Natural killer cell (primary cell): ENCODE data around the gene FOXP1. TPM values are rescaled to one million over a fixed set of nuclear protein-coding genes. Genes with fewer than 3 reads are reported as not detected.

ENCODE experiments used
- ATAC-seq, 3 donors: fragments of 150-1000 bp in 2 of 3; fragments of 200-7000 bp in 1 of 3; cut with Tn5 transposase; 1 replicate in 1 of 3; 2 replicates in 2 of 3; pipeline ENCODE4 v1.10.0; 2021; ENCODE audit warnings: mild to moderate bottlenecking in 2 of 3, moderate library complexity in 2 of 3
- DNase-seq, 2 donors: peaks; one replicate each; pipeline versions ENCODE4 v3.0.0 to v3.0.0-alpha.2; 2013 to 2021; ENCODE audit warnings: mixed read lengths in 1 of 2
- H3K27ac ChIP-seq: one replicate; pipeline ENCODE4 v1.5.1; 2013; ENCODE audit warnings: mild to moderate bottlenecking, low read length
- H3K27me3 ChIP-seq: one replicate; pipeline ENCODE4 v1.6.1; 2013; ENCODE audit warnings: low read length; ENCODE audit not compliant: control insufficient read depth, insufficient read depth
- H3K36me3 ChIP-seq: one replicate; pipeline ENCODE4 v1.6.1; 2013; ENCODE audit warnings: low read length; ENCODE audit not compliant: control insufficient read depth, insufficient read depth
- H3K4me1 ChIP-seq: one replicate; pipeline ENCODE4 v1.6.1; 2013; ENCODE audit warnings: low read length; ENCODE audit not compliant: control insufficient read depth, insufficient read depth
- H3K4me3 ChIP-seq: one replicate; pipeline ENCODE4 v1.5.1; 2013; ENCODE audit warnings: low read length
- H3K9me3 ChIP-seq: one replicate; pipeline ENCODE4 v1.6.1; 2013; ENCODE audit warnings: low read length; ENCODE audit not compliant: control insufficient read depth, insufficient read depth
- H3K27ac Mint-ChIP-seq, 2 donors: one replicate each; pipeline ENCODE4 v1.8.0; 2022; ENCODE audit warnings: mild to moderate bottlenecking in 2 of 2, mixed read lengths in 2 of 2, moderate library complexity in 1 of 2
- H3K27me3 Mint-ChIP-seq, 2 donors: one replicate each; pipeline ENCODE4 v1.8.0; 2022; ENCODE audit warnings: low read depth in 2 of 2, mixed read lengths in 2 of 2
- H3K36me3 Mint-ChIP-seq: one replicate; pipeline ENCODE4 v1.8.0; 2022; ENCODE audit warnings: mixed read lengths
- H3K4me1 Mint-ChIP-seq, 2 donors: one replicate each; pipeline ENCODE4 v1.8.0; 2022; ENCODE audit warnings: mixed read lengths in 2 of 2
- H3K4me3 Mint-ChIP-seq: one replicate; pipeline ENCODE4 v1.8.0; 2022; ENCODE audit warnings: mild to moderate bottlenecking, moderate library complexity, mixed read lengths
- H3K9me3 Mint-ChIP-seq, 2 donors: one replicate each; pipeline ENCODE4 v1.8.0; 2022; ENCODE audit warnings: mixed read lengths in 2 of 2
- WGBS: methylation state at CpG from one replicate; pipeline ENCODE4 v1.1.7; 2013; ENCODE audit warnings: missing lambda C conversion rate; ENCODE audit not compliant: insufficient coverage; 5-methylcytosine and 5-hydroxymethylcytosine counted together
- intact Hi-C: fragments of 100-400 bp; cut with micrococcal nuclease; formaldehyde crosslinking; loops from one replicate; pipeline ENCODE4 v1.14.2; 2022
- total RNA-seq, 4 donors: library from RNA; stranded (reverse); fragments of 120-200 nt in 1 of 4; gene quantifications; one replicate each; pipeline versions ENCODE4 v1.2.3 to v1.2.4, GENCODE V29; 2013 to 2022
- TF ChIP-seq, protein P1 (sequence below): fragments of 200-600 bp; IDR thresholded peaks from one replicate; pipeline ENCODE4 v1.8.0; 2022; ENCODE audit warnings: antibody characterized with exemption

FOXP1 gene
- total RNA-seq, 3 donors from 2014 or later (not counting 1 experiment from before 2014, with no cell fraction given), result 166 to 185 (median 166) TPM

DNA sequence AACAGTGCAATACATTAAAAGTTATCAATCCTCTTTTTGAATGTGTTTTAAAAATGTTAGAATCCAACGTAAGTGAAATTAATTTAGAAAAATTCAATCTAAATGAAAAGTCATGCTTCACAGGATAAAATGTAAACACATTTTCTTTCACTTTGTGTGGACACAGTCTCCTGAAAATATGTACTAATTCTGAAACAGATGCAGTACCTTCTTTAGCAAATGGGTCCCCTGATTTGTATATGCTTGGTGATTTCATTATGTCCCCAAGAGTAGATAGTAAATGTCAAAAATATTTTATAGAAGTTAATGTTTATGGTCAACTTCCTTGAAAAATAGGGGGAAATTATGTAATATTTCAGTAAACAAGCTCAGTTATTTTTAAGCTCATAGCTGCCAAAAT is 28.9 kb downstream of the FOXP1 start:
- no peaks in the 10 kb centered on the region for H3K9me3 ChIP-seq
- H3K27ac Mint-ChIP-seq, result no peak overlapping the region
- H3K4me1 ChIP-seq, result no peaks in the 10 kb centered on the region
- H3K36me3 ChIP-seq, result no peaks in the 10 kb centered on the region
- H3K36me3 Mint-ChIP-seq, result no peaks in the 10 kb centered on the region
- H3K4me1 Mint-ChIP-seq, result peaks cover 0 to 5% of the 10 kb centered on the region in 2 donors
- ATAC-seq (no peak), DNase-seq (no peak)
- no peaks in the 10 kb centered on the region for H3K27me3 ChIP-seq
- no peak overlapping the region for H3K4me3 Mint-ChIP-seq
- H3K4me3 ChIP-seq, result no peak overlapping the region
- TF ChIP-seq, protein P1, sequence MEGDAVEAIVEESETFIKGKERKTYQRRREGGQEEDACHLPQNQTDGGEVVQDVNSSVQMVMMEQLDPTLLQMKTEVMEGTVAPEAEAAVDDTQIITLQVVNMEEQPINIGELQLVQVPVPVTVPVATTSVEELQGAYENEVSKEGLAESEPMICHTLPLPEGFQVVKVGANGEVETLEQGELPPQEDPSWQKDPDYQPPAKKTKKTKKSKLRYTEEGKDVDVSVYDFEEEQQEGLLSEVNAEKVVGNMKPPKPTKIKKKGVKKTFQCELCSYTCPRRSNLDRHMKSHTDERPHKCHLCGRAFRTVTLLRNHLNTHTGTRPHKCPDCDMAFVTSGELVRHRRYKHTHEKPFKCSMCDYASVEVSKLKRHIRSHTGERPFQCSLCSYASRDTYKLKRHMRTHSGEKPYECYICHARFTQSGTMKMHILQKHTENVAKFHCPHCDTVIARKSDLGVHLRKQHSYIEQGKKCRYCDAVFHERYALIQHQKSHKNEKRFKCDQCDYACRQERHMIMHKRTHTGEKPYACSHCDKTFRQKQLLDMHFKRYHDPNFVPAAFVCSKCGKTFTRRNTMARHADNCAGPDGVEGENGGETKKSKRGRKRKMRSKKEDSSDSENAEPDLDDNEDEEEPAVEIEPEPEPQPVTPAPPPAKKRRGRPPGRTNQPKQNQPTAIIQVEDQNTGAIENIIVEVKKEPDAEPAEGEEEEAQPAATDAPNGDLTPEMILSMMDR, result no peak
- H3K9me3 Mint-ChIP-seq, result no peaks in the 10 kb centered on the region
- intact Hi-C loops, result no loop called here
- H3K27me3 Mint-ChIP-seq, result no peaks in the 10 kb centered on the region
- no CpG with 5 or more reads among the region's 1 CpG for WGBS
- no peak overlapping the region for H3K27ac ChIP-seq

DNA sequence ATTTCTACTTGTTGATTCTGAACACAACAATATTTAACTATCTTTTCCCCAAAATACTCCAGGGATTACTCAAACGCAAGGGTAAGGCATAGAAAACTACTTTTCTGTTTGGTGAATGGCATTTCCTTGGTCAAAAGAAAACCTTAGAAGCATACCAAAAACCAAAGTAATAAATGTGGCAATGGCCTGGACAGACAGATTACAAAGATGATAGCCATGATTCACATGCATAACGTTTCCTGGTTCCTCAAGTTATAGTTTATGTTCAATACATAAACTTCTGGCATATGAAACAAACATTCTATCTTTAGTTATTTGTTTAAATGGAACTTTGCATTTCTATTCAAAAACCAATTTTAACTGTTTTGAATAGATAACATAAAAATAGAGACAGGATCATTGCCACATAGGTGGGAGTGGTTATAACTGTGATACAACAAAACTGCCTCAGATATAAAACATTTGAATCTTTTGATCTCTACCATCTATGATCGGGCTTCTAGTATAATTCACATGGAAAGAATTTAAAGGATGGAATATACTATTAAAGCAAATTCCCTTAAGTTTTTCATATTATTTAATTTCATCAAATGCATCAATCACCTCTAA is 32.1 kb downstream of the FOXP1 start:
- Histone ChIP-seq H3K9me3 (no peaks in the 10 kb centered on the region), H3K27ac (no peak overlapping the region), H3K36me3 (no peaks in the 10 kb centered on the region), H3K27me3 (no peaks in the 10 kb centered on the region), H3K4me1 (no peaks in the 10 kb centered on the region), H3K4me3 (no peak overlapping the region)
- TF ChIP-seq, protein P1, result no peak
- DNase-seq, result no peak
- intact Hi-C loops, result no loop called here
- H3K4me1 Mint-ChIP-seq, result peaks cover 0 to 5% of the 10 kb centered on the region in 2 donors
- H3K4me3 Mint-ChIP-seq, result no peak overlapping the region
- no peaks in the 10 kb centered on the region for H3K36me3 Mint-ChIP-seq
- 71% methylated on average over 1 of the region's 3 CpGs for WGBS
- no peaks in the 10 kb centered on the region for H3K9me3 Mint-ChIP-seq
- H3K27me3 Mint-ChIP-seq, result no peaks in the 10 kb centered on the region
- no peak for ATAC-seq
- H3K27ac Mint-ChIP-seq, result no peak overlapping the region

DNA sequence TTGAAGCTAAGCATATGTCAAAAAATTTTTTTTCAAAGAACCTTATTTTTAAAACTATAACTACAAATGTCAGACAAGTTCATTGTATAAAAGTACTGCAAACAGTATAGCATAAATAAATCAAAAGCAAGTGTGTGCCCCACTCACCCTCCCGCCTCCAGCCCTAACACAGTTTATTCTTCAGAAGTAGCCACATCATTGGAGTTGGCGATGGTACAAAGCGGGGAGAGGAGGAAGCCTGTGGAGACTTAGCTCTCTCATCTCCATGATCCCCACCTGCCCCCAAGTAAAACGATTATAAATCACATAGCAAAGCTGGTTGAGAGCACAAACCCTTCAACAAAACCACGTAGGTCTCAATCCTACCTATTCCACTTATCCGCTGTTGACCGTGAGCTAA is 33.6 kb downstream of the FOXP1 start:
- Mint-ChIP-seq H3K4me1 (peaks cover 0 to 5% of the 10 kb centered on the region in 2 donors), H3K27ac (no peak overlapping the region), H3K4me3 (no peak overlapping the region), H3K27me3 (no peaks in the 10 kb centered on the region), H3K9me3 (no peaks in the 10 kb centered on the region), H3K36me3 (no peaks in the 10 kb centered on the region)
- Histone ChIP-seq H3K27ac (no peak overlapping the region), H3K9me3 (no peaks in the 10 kb centered on the region), H3K4me3 (no peak overlapping the region), H3K4me1 (no peaks in the 10 kb centered on the region), H3K36me3 (no peaks in the 10 kb centered on the region), H3K27me3 (no peaks in the 10 kb centered on the region)
- DNase-seq, result no peak
- TF ChIP-seq, protein P1, result no peak
- no peak for ATAC-seq
- 76% methylated on average over 7 of the region's 7 CpGs for WGBS
- intact Hi-C loops, result no loop called here
